Measurements from ENCODE around the gene KIRREL3. TPM values are rescaled to one million over a fixed set of nuclear protein-coding genes. Genes with fewer than 3 reads are reported as not detected.
A peak's percentile ranks its signal among the peaks of the same experiment; 100 is the strongest.

Gene KIRREL3
- total and polyA plus RNA-seq, 4 donors = 0.02 to 0.71 (median 0.15) TPM; not detected in 1

DNA sequence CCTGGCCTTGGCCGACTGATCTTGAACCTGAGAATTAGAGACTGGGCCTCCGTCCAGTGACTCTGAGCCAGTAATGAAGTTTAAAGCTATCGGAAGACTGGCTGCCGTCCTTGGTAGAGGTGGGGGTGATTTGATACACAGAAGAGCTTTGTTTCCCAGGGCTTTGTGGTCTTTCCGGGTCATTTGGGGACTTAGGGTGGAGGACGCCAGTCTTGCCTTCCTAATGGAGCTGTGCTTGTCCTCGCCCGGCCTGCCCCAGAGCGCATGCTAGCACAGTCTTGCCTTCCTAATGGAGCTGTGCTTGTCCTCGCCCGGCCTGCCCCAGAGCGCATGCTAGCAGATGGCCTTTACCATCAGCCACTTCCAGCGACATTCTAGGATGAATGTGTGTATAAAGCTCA lies 579.3 kb downstream of the KIRREL3 start:
- 79 to 87% methylated on average over 13 of the region's 13 CpGs for WGBS, 2 donors
- H3K4me1 ChIP-seq (ENCODE audit: control insufficient read depth in 5 of 5, insufficient read depth in 5 of 5, low read length in 5 of 5) = peaks cover 9 to 48% (median 28%) of the 10 kb centered on the region in 5 donors
- H3K9ac ChIP-seq (ENCODE audit: insufficient read depth in 1 of 2, low read length in 2 of 2) = no peak overlapping the region
- no peaks in the 10 kb centered on the region for H3K9me3 ChIP-seq (ENCODE audit: control insufficient read depth in 4 of 4, insufficient read depth in 3 of 4, low read length in 3 of 4)
- DNase-seq (peak; percentile 52 to 80 (median 67)), ATAC-seq (ENCODE audit: insufficient read depth, low FRiP score) (no peak)
- no peaks in the 10 kb centered on the region for H3K27me3 ChIP-seq (ENCODE audit: control insufficient read depth in 3 of 3, insufficient read depth in 3 of 3, low read length in 2 of 3)
- TF ChIP-seq, protein P1, sequence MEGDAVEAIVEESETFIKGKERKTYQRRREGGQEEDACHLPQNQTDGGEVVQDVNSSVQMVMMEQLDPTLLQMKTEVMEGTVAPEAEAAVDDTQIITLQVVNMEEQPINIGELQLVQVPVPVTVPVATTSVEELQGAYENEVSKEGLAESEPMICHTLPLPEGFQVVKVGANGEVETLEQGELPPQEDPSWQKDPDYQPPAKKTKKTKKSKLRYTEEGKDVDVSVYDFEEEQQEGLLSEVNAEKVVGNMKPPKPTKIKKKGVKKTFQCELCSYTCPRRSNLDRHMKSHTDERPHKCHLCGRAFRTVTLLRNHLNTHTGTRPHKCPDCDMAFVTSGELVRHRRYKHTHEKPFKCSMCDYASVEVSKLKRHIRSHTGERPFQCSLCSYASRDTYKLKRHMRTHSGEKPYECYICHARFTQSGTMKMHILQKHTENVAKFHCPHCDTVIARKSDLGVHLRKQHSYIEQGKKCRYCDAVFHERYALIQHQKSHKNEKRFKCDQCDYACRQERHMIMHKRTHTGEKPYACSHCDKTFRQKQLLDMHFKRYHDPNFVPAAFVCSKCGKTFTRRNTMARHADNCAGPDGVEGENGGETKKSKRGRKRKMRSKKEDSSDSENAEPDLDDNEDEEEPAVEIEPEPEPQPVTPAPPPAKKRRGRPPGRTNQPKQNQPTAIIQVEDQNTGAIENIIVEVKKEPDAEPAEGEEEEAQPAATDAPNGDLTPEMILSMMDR (IDR thresholded peaks at IDR 0.05; ENCODE audit: control extremely low read depth, extremely low read depth) = no peak
- peaks cover 0 to 7% (median 0%) of the 10 kb centered on the region in 4 donors for H3K36me3 ChIP-seq (ENCODE audit: control insufficient read depth in 4 of 4, insufficient read depth in 4 of 4, low read length in 4 of 4)
- peak overlapping the region in 1 of 2 donors; percentile 15 for H3K27ac ChIP-seq (ENCODE audit: low read depth in 1 of 2, low read length in 1 of 2)
- H3K4me3 ChIP-seq = no peak overlapping the region

DNA sequence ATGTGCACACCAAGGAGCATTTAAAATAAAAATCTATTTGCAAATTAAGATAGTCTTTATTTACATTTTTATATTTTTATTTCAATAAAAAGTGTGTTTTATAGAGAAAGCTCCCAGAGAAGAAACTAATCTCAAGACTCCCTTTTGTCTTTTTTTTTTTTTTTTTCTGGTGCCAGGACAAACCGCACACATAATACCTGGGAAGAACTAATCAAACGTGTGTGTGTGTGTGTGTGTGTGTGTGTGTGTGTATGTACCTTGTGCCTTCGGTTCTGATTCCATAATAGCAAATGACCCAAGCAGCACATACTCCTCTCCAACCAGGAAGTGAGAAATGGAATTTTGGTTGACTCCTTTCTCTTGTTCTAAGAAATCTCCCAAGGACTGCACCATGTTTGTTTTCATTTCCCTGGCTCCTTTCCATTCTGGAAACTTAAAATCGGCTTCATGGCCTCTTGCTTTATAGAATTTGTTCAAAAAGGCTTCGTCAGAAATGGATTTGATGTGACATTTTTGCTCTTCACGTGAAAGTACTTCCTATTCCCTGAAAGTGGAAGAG lies 579.8 kb downstream of the KIRREL3 start:
- TF ChIP-seq, protein P1 (IDR thresholded peaks at IDR 0.05; ENCODE audit: control extremely low read depth, extremely low read depth) = no peak
- ATAC-seq (ENCODE audit: insufficient read depth, low FRiP score) (no peak), DNase-seq (peak in 1 of 3 donors; percentile 73)
- Histone ChIP-seq H3K9me3 (ENCODE audit: control insufficient read depth in 4 of 4, insufficient read depth in 3 of 4, low read length in 3 of 4) (no peaks in the 10 kb centered on the region), H3K4me3 (no peak overlapping the region), H3K36me3 (ENCODE audit: control insufficient read depth in 4 of 4, insufficient read depth in 4 of 4, low read length in 4 of 4) (peaks cover 0 to 6% (median 0%) of the 10 kb centered on the region in 4 donors), H3K27me3 (ENCODE audit: control insufficient read depth in 3 of 3, insufficient read depth in 3 of 3, low read length in 2 of 3) (no peaks in the 10 kb centered on the region), H3K4me1 (ENCODE audit: control insufficient read depth in 5 of 5, insufficient read depth in 5 of 5, low read length in 5 of 5) (peaks cover 14 to 53% (median 33%) of the 10 kb centered on the region in 5 donors), H3K9ac (ENCODE audit: insufficient read depth in 1 of 2, low read length in 2 of 2) (no peak overlapping the region), H3K27ac (ENCODE audit: low read depth in 1 of 2, low read length in 1 of 2) (no peak overlapping the region)
- WGBS, 2 donors = 41 to 49% methylated on average over 6 of the region's 6 CpGs

DNA sequence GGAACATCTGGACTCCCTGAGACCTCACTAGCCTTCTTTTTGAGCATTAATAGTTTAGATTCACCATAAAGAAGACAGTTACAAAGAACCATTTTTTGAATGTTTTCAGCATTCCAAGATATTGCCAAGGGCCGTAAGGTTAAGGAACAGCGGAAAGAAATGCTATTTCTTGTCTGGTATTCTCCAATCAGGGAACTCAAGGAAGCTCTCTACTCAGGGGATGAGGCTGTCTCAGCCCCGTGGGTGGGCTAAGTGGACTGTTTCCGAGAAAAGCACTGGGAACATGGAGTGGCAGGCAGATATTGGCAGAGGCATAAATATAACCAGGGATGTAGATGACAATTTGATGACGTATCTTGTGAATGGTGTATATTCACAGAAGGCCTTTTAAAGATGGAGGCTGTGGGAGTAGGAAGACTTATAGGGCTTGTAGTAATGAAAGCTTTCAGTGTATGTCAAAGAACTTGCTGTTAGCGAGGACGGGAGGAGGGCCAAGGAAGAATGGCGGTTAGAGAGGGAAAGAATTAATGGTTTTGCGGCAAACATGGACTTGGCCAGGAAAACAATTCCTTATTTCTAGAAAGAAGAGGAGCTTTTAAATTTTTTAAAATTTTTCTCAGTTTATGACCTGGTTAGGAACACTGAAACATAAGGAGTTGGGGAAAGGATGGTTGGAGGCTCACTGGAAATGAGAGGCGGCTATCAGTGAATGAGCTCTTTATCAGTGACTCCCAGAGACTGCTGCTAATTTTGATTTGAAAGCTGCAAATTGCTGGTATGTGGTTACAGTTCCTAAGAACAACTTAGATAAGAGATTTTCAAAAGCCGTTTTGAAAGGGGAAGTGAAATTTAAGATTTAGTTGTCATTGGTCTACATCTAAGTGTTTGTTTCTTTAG lies 580.5 kb downstream of the KIRREL3 start:
- ATAC-seq (ENCODE audit: insufficient read depth, low FRiP score) (no peak), DNase-seq (peak; percentile 88 to 91 (median 89))
- TF ChIP-seq, protein P1 (IDR thresholded peaks at IDR 0.05; ENCODE audit: control extremely low read depth, extremely low read depth) = no peak
- H3K27ac ChIP-seq (ENCODE audit: low read depth in 1 of 2, low read length in 1 of 2) = no peak overlapping the region
- 54 to 63% methylated on average over 11 of the region's 11 CpGs for WGBS, 2 donors
- H3K9me3 ChIP-seq (ENCODE audit: control insufficient read depth in 4 of 4, insufficient read depth in 3 of 4, low read length in 3 of 4) = no peaks in the 10 kb centered on the region
- H3K36me3 ChIP-seq (ENCODE audit: control insufficient read depth in 4 of 4, insufficient read depth in 4 of 4, low read length in 4 of 4) = peaks cover 0 to 6% (median 0%) of the 10 kb centered on the region in 4 donors
- H3K9ac ChIP-seq (ENCODE audit: insufficient read depth in 1 of 2, low read length in 2 of 2) = no peak overlapping the region
- no peaks in the 10 kb centered on the region for H3K27me3 ChIP-seq (ENCODE audit: control insufficient read depth in 3 of 3, insufficient read depth in 3 of 3, low read length in 2 of 3)
- H3K4me1 ChIP-seq (ENCODE audit: control insufficient read depth in 5 of 5, insufficient read depth in 5 of 5, low read length in 5 of 5) = peaks cover 21 to 60% (median 33%) of the 10 kb centered on the region in 5 donors
- no peak overlapping the region for H3K4me3 ChIP-seq
